GOT3 (cell line): ENCODE results near the gene HCST.
"Not testable (repeated sequence)": the region's sequence is repeated elsewhere in the genome, so short reads cannot be mapped to it uniquely, and the experiment has no call there.

Source experiments
- DNase-seq: peaks from one replicate; lab custom pipeline; 2025; ENCODE audit warnings: mixed read lengths; lab: John Stamatoyannopoulos, UW

Gene HCST

GRCh38 chr19:35904311-35905068 lies 2.2 kb downstream of the HCST start:
- DNase-seq, result no peak

GRCh38 chr19:35905178-35905727 lies 2.9 kb downstream of the HCST start:
- no peak for DNase-seq

- DNase-seq, result no peak
Observed at GRCh38 chr19:35907377-35907745, 5.0 kb downstream of the HCST start.

- DNase-seq, result no peak
Observed at GRCh38 chr19:35908010-35908441, 5.7 kb downstream of the HCST start, which contains the start of gene TYROBP. TYROBP (minus strand) TSS chr19:35908295; CDS start chr19:35908228, 67 bp downstream.

- no peak for DNase-seq
Observed at GRCh38 chr19:35908973-35909683, 6.8 kb downstream of the HCST start.

- DNase-seq, result no peak
Observed at GRCh38 chr19:35909684-35910035, 7.3 kb downstream of the HCST start.

GRCh38 chr19:35910355-35910754 lies 8.0 kb downstream of the HCST start:
- not testable (repeated sequence) for DNase-seq

GRCh38 chr19:35911173-35911572 lies 8.8 kb downstream of the HCST start:
- no peak for DNase-seq

GRCh38 chr19:35911790-35912189 lies 9.5 kb downstream of the HCST start:
- DNase-seq, result no peak

- DNase-seq, result no peak
Observed at GRCh38 chr19:35913589-35913988, 11.3 kb downstream of the HCST start.

GRCh38 chr19:35915443-35915842 lies 13.1 kb downstream of the HCST start:
- no peak for DNase-seq

GRCh38 chr19:35919306-35919705 lies 17.0 kb downstream of the HCST start:
- no peak for DNase-seq

GRCh38 chr19:35921012-35921411 lies 18.7 kb downstream of the HCST start:
- DNase-seq, result no peak

- DNase-seq, result no peak
Observed at GRCh38 chr19:35925501-35925900, 23.2 kb downstream of the HCST start.

- DNase-seq, result no peak
Observed at GRCh38 chr19:35928507-35928906, 26.2 kb downstream of the HCST start.

GRCh38 chr19:35929876-35930275 lies 27.5 kb downstream of the HCST start:
- no peak for DNase-seq

- DNase-seq, result peak; percentile 98
Observed at GRCh38 chr19:35931161-35931873, 29.0 kb downstream of the HCST start.

GRCh38 chr19:35931874-35932202 lies 29.5 kb downstream of the HCST start:
- DNase-seq, result no peak

- DNase-seq, result no peak
Observed at GRCh38 chr19:35932291-35932936, 30.1 kb downstream of the HCST start.

- DNase-seq, result no peak
Observed at GRCh38 chr19:35935911-35936737, 33.8 kb downstream of the HCST start, which contains the start of gene LRFN3. LRFN3 (plus strand) TSS chr19:35936374; CDS start chr19:35939426, 3,052 bp downstream.

- DNase-seq, result no peak
Observed at GRCh38 chr19:35936738-35937268, 34.5 kb downstream of the HCST start.
